Activated CD4-positive, CD25-positive, alpha-beta regulatory T cell treated with anti-CD3 and anti-CD28 coated beads, Interleukin-2, amount 50 U/mL, for 16 hours (primary cell): ENCODE data around the gene DMGDH.

Experiments used
- DNase-seq: peaks from one replicate; pipeline ENCODE4 v3.0.0-alpha.2; 2020; ENCODE audit warnings: low read depth, low spot score

The DMGDH gene

DNA sequence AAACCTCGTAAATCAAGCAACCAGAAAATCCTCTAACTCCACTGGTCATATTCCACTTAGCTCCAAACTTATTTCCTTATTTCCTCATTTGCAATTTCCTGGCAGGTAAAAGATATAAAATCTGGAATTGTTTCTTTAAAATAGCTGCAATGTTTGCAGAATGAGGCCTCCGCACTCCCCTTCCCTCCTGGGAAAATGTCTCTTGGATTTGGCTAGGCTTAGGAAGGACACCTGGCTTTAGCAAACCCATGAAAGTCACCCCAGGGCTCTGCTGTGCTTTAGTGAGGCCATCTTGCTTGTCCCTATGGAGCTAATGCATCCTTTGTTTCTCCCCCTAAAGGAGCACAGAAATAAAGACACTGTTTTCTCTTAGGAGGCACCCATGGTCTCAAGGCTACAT, 94.9 kb downstream of the DMGDH start:
- no peak for DNase-seq

GRCh38 chr5:78974011-78974410, 95.5 kb downstream of the DMGDH start:
- no peak for DNase-seq

DNA sequence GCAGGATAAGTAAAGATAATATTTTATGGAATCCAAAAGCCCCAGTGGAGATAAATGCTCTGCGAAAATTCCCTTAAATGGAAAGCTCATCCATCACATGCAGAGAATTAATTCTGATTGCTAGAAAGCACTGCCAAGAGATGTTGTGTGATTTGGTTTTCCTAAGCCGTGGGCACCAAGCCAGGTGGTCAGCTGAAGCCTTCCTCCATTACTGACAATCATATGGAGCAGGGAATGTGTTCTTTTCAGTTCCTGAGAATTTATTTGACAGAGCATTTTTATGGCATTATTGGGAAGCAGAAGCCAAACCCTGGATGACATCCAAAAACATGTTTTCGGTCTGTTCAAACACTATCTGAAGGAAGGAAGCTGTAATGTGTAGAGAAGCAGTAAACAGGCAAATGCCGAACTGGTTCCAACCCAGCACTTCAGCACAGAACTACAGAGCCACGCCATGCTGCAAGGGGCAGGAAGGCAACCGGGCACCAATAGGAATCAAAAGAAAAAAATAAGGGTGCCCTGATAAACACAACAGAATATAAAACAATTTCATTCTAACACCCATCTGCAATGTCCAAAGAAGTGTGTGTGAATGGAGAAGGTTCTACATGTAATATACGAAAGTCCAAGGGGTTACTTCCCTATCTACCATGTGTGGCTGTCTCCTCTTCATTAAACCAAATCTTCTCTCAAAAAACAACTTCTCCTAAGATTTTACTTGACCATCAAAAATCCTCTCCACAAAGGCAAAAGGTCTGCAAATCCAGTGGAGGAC, 96.6 kb downstream of the DMGDH start:
- DNase-seq = no peak

DNA sequence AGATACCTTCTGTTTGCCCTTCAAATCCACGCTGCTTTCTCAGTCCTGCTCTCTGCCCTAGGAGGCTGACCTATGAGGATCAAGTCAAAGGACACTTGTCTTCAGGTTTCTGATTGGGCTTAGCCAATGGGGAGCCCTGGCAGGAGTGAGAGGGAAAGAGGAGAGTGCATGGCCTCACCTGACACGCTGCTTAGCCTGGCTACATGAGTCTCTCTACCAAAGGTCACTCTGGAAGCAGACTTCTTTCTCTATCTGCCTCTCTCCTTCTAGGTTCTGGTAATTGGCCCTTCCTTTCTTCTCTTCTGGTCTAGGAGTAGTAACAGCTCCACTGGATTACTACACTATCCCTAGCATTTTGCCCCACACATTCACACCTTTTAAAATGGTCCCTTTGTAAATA, 97.5 kb downstream of the DMGDH start:
- no peak for DNase-seq

GRCh38 chr5:78968781-78969180, 100.7 kb downstream of the DMGDH start:
- no peak for DNase-seq

- DNase-seq = no peak
Measured at GRCh38 chr5:78964889-78965288, 104.6 kb downstream of the DMGDH start.

GRCh38 chr5:78961743-78962142, 107.7 kb downstream of the DMGDH start:
- DNase-seq = no peak

DNA sequence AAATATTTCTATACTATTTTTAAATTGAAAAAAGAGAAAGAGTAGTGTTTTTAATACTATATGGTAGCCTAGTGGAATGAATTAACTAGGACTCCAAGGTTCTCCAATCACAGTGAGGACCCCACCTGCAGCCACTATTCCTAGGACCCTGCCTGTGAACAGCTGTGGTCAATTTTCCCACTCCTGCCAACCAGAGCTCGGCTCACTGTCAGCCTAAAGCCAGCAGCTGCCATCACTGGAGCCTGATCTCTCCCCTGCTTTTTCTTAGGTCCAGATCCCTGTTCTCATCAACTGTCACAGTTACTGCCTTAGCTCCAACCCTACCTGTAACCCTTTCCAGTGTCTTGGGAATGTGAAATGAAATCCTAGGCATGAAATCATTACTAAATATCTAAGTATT, 109.7 kb downstream of the DMGDH start:
- DNase-seq = no peak

DNA sequence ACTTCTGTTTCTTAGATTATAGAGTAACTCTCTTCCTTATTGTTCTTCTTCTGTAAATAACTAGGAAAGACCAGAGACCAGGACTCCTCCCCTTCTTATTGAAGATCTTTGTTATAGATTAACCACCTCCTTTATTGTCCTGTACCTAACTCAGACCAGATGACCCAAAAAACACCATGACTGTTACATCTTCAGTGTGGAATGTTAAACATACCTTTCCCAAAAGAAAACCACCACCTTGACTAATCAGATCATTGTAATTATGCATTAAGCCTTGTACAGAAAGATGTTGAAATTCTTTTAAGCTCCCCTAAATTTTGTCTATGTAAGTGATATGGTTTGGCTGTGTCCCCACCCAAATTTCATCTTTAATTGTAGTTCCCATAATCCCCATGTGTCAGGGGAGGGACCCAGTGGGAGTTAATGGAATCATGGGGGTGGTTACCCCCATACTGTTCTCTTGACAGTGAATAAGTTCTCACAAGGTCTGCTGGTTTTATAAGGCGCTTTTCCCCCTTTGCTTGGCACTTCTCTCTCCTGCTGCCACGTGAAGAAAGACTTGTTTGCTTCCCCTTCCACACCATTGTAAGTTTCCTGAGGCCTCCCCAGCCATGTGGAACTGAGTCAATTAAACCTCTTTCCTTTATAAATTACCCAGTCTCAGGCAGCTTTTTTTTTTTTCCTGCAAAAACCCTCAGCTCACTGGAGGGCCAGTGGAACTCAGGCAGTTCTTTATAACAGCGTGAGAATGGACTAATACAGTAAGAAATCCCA, 110.6 kb downstream of the DMGDH start:
- no peak for DNase-seq

- DNase-seq = no peak
Measured at GRCh38 chr5:78956901-78957300, 112.6 kb downstream of the DMGDH start.

DNA sequence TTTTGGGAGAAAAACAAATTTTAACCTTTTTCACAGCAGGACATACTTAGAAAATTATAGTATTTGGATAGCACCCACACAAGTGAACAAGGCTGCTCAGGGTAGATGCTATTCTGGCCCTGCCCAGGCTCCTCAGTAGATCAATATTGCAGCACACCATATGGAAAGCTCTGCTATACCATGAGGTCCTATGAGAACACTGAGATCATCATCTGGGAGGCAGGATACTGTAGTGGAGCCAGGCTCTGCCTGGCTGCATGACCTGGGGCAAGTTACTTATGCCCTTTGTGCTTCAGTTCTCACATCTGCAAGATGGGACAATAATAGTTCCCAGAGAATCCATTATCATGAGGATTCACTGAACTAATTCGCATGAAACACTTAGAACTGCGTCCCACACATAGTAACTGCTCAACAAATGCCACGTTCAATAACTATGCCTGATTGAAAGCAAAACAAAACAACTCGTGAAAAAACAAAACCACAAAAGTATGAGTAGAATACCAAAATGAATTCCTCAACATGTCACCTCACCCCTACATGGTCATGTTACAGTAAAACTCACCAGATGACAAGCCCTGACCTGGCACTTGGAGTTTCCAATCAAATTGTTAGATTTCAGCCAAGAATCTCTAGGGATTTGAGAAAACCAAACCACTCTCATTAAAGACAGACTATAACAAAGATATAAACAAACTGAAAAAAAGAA, 116.2 kb downstream of the DMGDH start:
- DNase-seq = no peak
